HepG2 (cell line): ENCODE results near the gene PLD2. TPM values are rescaled to one million over a fixed set of nuclear protein-coding genes. Genes with fewer than 3 reads are reported as not detected.

Experiments used
- EHMT2 ChIP-seq: fragments of 200-600 bp; sonication (generic); IDR thresholded peaks from 2 replicates; pipeline ENCODE4 v1.7.0; 2017; ENCODE audit warnings: antibody characterized with exemption, low read depth, low read length, borderline replicate concordance
- GLI4 ChIP-seq: sonication (generic); formaldehyde crosslinking; IDR thresholded peaks from 2 replicates; pipeline ENCODE4 v1.5.1; 2020; ENCODE audit warnings: missing genetic modification reagents, mild to moderate bottlenecking, moderate library complexity, borderline replicate concordance
- MYNN ChIP-seq: sonication (generic); formaldehyde crosslinking; IDR thresholded peaks from 2 replicates; pipeline ENCODE4 v1.4.0; 2020; ENCODE audit warnings: mild to moderate bottlenecking, low read depth, missing genetic modification reagents
- NCOA5 ChIP-seq: sonication (generic); formaldehyde crosslinking; IDR thresholded peaks from 2 replicates; pipeline ENCODE4 v1.4.0; 2020; ENCODE audit warnings: missing genetic modification reagents
- PAX8 ChIP-seq: sonication (generic); formaldehyde crosslinking; IDR thresholded peaks from 2 replicates; pipeline ENCODE4 v1.8.0; 2022; ENCODE audit warnings: mild to moderate bottlenecking, missing genetic modification reagents, borderline replicate concordance
- SMAD3 ChIP-seq: sonication (generic); formaldehyde crosslinking; IDR thresholded peaks from 2 replicates; pipeline ENCODE4 v1.4.0; 2020; ENCODE audit warnings: missing genetic modification reagents
- SMARCC2 ChIP-seq: fragments of 450-650 bp; IDR thresholded peaks from 2 replicates; pipeline ENCODE4 v1.6.1; 2017; ENCODE audit warnings: antibody characterized with exemption, mild to moderate bottlenecking
- SMYD3 ChIP-seq: sonication (generic); formaldehyde crosslinking; IDR thresholded peaks from 2 replicates; pipeline ENCODE4 v1.8.1; 2023; ENCODE audit warnings: mild to moderate bottlenecking, missing genetic modification reagents
- SRSF4 ChIP-seq: fragments of 200-400 bp; formaldehyde crosslinking; IDR thresholded peaks from one replicate; pipeline ENCODE4 v1.6.1; 2018; ENCODE audit warnings: mild to moderate bottlenecking, low read depth, low read length, moderate library complexity; ENCODE audit not compliant: poor library complexity, severe bottlenecking
- TAF1 ChIP-seq: sonication (generic); formaldehyde crosslinking; IDR thresholded peaks from 2 replicates; pipeline ENCODE4 v1.4.0; 2020; ENCODE audit warnings: missing genetic modification reagents
- ZBTB44 ChIP-seq: sonication (generic); formaldehyde crosslinking; IDR thresholded peaks from 2 replicates; pipeline ENCODE4 v1.4.0; 2020; ENCODE audit warnings: missing genetic modification reagents
- ZKSCAN5 ChIP-seq: sonication (generic); formaldehyde crosslinking; IDR thresholded peaks from 2 replicates; pipeline ENCODE4 v1.5.1; 2020; ENCODE audit warnings: mild to moderate bottlenecking, missing genetic modification reagents
- ZNF543 ChIP-seq: sonication (generic); formaldehyde crosslinking; IDR thresholded peaks from 2 replicates; pipeline ENCODE4 v1.4.0; 2020; ENCODE audit warnings: mild to moderate bottlenecking, missing genetic modification reagents
- ZNF547 ChIP-seq: sonication (generic); formaldehyde crosslinking; IDR thresholded peaks from 2 replicates; pipeline ENCODE4 v1.5.1; 2020; ENCODE audit warnings: mild to moderate bottlenecking, missing genetic modification reagents
- ZNF670 ChIP-seq: sonication (generic); formaldehyde crosslinking; IDR thresholded peaks from 2 replicates; pipeline ENCODE4 v1.8.0; 2022; ENCODE audit warnings: mild to moderate bottlenecking, missing genetic modification reagents, borderline replicate concordance
- ZNF740 ChIP-seq: sonication (generic); formaldehyde crosslinking; IDR thresholded peaks from 2 replicates; pipeline ENCODE4 v1.4.0; 2020; ENCODE audit warnings: missing genetic modification reagents
- ZNF746 ChIP-seq: sonication (generic); formaldehyde crosslinking; IDR thresholded peaks from 2 replicates; pipeline ENCODE4 v1.8.0; 2022; ENCODE audit warnings: mild to moderate bottlenecking, missing genetic modification reagents
- polyA plus RNA-seq, 8 experiments: library from polyadenylated mRNA; depleted of rRNA in 3 of 8; stranded (reverse) in 7 of 8; unstranded in 1 of 8; fragments of >200 nt; fragmentation: Illumina TruSeq in 4 of 8; extraction: Trizol in 4 of 8; gene quantifications; 2 replicates each; pipeline versions ENCODE4 v1.2.1 to v1.2.3, GENCODE V29; 2011 to 2016; ENCODE audit warnings: low read depth in 4 of 8, missing spikeins in 1 of 8, mixed read lengths in 1 of 8; ENCODE audit not compliant: insufficient read depth in 1 of 8
- total RNA-seq, 5 experiments: library from RNA; depleted of rRNA; stranded (reverse); fragments of >200 nt; fragmentation: Illumina TruSeq; extraction: Trizol; gene quantifications; 2 replicates each; pipeline ENCODE4 v1.2.3, GENCODE V29; 2016; ENCODE audit warnings: low read depth in 1 of 5
- TF ChIP-seq, protein P1 (sequence below): IDR thresholded peaks from 2 replicates; pipeline ENCODE4 v1.6.1; 2016
- TF ChIP-seq, protein P2 (sequence below): sonication (generic); formaldehyde crosslinking; IDR thresholded peaks from 2 replicates; pipeline ENCODE4 v1.5.1; 2020; ENCODE audit warnings: mild to moderate bottlenecking, missing genetic modification reagents, moderate library complexity
- TF ChIP-seq, protein P3 (sequence below): sonication (generic); formaldehyde crosslinking; IDR thresholded peaks from 2 replicates; pipeline ENCODE4; 2020; ENCODE audit warnings: missing genetic modification reagents, mild to moderate bottlenecking, borderline replicate concordance
- TF ChIP-seq, protein P4 (sequence below): IDR thresholded peaks from 2 replicates; pipeline ENCODE4 v1.6.1; 2016

The PLD2 gene
- total and polyA plus RNA-seq, 2 of the 13 experiments (the other 11 are each of a cell fraction or from before 2014, with no cell fraction given): 13.4 to 29.7 TPM

- peak; percentile 45; the same call in 1 of the 2 replicates for TF ChIP-seq ZBTB44
- peak; percentile 77; the same call in 1 of the 2 replicates for TF ChIP-seq TAF1 (CRISPR knock-in tag)
- TF ChIP-seq SMYD3: peak; percentile 90
- no peak for TF ChIP-seq ZNF670 (CRISPR knock-in tag)
- peak; percentile 40; the same call in 1 of the 2 replicates for TF ChIP-seq ZNF740
- no peak for TF ChIP-seq ZNF746
- TF ChIP-seq SMAD3: peak; percentile 92
- no peak for TF ChIP-seq GLI4
- TF ChIP-seq, protein P1, sequence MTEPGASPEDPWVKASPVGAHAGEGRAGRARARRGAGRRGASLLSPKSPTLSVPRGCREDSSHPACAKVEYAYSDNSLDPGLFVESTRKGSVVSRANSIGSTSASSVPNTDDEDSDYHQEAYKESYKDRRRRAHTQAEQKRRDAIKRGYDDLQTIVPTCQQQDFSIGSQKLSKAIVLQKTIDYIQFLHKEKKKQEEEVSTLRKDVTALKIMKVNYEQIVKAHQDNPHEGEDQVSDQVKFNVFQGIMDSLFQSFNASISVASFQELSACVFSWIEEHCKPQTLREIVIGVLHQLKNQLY (CRISPR knock-in tag): no peak
- no peak for TF ChIP-seq MYNN
- TF ChIP-seq, protein P2, sequence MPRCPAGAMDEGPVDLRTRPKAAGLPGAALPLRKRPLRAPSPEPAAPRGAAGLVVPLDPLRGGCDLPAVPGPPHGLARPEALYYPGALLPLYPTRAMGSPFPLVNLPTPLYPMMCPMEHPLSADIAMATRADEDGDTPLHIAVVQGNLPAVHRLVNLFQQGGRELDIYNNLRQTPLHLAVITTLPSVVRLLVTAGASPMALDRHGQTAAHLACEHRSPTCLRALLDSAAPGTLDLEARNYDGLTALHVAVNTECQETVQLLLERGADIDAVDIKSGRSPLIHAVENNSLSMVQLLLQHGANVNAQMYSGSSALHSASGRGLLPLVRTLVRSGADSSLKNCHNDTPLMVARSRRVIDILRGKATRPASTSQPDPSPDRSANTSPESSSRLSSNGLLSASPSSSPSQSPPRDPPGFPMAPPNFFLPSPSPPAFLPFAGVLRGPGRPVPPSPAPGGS (CRISPR knock-in tag): peak; percentile 92
- TF ChIP-seq SMARCC2: no peak
- TF ChIP-seq, protein P3, sequence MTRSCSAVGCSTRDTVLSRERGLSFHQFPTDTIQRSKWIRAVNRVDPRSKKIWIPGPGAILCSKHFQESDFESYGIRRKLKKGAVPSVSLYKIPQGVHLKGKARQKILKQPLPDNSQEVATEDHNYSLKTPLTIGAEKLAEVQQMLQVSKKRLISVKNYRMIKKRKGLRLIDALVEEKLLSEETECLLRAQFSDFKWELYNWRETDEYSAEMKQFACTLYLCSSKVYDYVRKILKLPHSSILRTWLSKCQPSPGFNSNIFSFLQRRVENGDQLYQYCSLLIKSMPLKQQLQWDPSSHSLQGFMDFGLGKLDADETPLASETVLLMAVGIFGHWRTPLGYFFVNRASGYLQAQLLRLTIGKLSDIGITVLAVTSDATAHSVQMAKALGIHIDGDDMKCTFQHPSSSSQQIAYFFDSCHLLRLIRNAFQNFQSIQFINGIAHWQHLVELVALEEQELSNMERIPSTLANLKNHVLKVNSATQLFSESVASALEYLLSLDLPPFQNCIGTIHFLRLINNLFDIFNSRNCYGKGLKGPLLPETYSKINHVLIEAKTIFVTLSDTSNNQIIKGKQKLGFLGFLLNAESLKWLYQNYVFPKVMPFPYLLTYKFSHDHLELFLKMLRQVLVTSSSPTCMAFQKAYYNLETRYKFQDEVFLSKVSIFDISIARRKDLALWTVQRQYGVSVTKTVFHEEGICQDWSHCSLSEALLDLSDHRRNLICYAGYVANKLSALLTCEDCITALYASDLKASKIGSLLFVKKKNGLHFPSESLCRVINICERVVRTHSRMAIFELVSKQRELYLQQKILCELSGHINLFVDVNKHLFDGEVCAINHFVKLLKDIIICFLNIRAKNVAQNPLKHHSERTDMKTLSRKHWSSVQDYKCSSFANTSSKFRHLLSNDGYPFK (CRISPR knock-in tag): peak; percentile 86
- TF ChIP-seq ZNF543 (CRISPR knock-in tag): 0 out of 2 replicates have a peak, but pooled peaks have one; percentile 23
- TF ChIP-seq NCOA5: peak; percentile 53; the same call in 1 of the 2 replicates
- no peak for TF ChIP-seq ZNF547 (CRISPR knock-in tag)
- no peak for TF ChIP-seq SRSF4
- no peak for TF ChIP-seq EHMT2
- TF ChIP-seq PAX8: no peak
- no peak for TF ChIP-seq ZKSCAN5 (CRISPR knock-in tag)
- TF ChIP-seq, protein P4, sequence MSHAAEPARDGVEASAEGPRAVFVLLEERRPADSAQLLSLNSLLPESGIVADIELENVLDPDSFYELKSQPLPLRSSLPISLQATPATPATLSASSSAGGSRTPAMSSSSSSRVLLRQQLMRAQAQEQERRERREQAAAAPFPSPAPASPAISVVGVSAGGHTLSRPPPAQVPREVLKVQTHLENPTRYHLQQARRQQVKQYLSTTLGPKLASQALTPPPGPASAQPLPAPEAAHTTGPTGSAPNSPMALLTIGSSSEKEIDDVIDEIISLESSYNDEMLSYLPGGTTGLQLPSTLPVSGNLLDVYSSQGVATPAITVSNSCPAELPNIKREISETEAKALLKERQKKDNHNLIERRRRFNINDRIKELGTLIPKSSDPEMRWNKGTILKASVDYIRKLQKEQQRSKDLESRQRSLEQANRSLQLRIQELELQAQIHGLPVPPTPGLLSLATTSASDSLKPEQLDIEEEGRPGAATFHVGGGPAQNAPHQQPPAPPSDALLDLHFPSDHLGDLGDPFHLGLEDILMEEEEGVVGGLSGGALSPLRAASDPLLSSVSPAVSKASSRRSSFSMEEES (CRISPR knock-in tag): no peak
These were observed 35.3 kb upstream of the PLD2 start, which contains the start of gene TM4SF5 (continued) for GRCh38 chr17:4771519-4772234.
